ENCODE data around the gene IL2RA. TPM values are rescaled to one million over a fixed set of nuclear protein-coding genes. Genes with fewer than 3 reads are reported as not detected.
"Not testable (repeated sequence)": the region's sequence is repeated elsewhere in the genome, so short reads cannot be mapped to it uniquely, and the experiment has no call there.

Gene IL2RA
- total RNA-seq, 1 donor from 2014 or later: 1.3 TPM

DNA sequence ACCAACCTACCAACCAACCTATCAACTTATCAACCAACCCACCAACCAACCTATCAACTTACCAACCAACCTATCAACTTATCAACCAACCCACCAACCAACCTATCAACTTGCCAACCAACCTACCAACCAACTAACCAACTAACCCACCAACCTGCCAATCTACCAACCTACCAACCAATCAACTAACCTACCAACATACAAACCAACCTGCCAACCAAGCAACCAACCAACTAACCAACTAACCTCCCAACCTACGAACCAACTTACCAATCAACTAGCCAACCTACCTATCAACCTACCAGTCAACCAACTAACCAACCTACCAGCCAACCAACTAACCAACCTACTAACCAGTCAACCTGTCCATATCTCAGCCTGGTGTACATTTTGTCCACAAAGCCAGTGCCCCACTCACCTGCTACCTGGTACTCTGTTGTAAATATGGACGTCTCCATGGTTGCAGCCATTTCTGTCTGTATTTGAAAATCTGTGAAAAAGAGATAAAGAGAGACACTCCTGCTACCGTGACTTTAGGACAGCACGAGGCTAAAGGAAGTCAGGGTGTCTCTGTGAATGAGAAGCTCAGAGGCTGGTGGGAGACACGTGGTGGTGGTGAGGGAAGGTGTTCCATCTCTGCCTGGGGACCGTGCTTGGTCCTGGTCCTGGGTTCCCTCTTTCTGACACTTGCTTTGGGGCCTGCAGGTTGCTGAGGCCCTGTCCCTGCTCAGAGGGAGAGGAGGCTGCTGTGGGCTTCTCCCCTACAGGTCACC is 43.0 kb downstream of the IL2RA start:
- ATAC-seq (no peak), DNase-seq (ENCODE audit: low spot score) (no peak)

DNA sequence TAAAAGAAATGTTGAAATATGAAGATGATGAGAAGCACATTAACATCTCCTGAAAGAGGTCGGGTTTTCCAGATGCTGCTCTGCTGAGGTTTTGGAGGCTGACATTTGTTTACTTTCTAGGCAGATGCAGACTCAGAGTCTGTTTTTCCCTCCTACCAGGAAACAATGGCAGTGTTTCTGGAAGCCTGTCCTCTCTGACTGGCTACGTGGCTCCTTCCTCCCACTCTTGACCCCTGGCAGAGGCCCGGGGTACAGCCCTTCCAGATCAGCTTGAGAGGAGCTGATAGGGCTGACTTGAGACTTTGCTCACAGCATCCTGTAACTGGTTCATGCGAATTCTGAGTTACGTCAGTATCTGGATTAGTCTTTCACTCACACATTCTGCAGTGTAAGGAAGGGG is 43.7 kb downstream of the IL2RA start:
- peak; percentile 57 for ATAC-seq

DNA sequence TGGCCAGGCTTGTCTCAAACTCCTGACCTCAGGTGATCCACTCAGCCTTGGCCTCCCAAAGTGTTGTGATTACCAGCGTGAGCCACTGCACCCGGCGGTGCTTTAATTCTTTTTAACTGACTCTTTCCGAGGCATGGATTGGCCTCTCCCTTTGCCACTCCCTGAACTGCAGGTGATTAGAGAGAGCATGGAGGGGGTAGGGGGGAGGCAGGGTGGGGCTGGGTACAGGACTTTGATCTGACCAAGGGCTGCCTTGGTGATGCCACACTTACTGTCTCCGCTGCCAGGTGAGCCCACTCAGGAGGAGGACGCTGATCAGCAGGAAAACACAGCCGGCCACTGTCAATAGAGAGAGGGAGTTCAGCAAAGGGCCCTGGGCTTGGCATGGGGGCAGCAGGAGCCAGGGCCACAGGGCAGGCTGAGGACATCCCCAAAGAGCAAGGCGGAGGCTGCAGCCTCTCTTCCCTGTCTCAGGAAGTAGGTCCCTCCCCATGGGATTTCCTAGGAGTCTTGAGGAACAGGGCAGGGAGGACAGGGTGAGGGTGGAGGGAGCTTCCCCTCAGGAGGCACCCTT is 44.3 kb downstream of the IL2RA start:
- ATAC-seq (no peak), DNase-seq (ENCODE audit: low spot score) (no peak)

More for the DNA sequence above, 43.7 kb downstream of the IL2RA start:
- DNase-seq (ENCODE audit: low spot score): no peak

DNA sequence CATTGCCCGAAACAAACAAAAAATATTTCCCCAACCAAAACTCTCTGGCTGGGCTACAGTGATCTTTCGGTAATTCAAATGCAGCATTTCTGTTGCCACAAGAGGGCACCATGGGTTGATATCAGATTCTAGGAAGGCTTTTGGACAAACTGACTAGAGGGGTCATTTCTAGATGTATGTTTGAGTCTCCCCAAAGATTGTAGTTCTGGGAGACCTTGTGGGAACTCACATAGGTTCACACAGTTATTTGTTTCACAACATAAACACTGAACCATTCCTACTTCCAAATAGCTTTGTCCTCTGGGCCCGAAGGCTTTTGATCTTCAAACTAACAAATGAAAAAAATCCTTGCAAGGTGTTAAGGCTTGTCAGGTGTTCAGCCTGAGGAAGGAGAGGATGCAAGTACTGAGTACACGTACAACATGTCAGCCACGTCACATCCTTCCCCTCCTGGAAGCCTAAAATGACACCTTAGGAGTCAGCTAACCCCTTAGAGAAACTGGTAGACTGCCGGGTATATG is 47.9 kb downstream of the IL2RA start:
- peak; percentile 95 for ATAC-seq
- peak; percentile 57 for DNase-seq (ENCODE audit: low spot score)

DNA sequence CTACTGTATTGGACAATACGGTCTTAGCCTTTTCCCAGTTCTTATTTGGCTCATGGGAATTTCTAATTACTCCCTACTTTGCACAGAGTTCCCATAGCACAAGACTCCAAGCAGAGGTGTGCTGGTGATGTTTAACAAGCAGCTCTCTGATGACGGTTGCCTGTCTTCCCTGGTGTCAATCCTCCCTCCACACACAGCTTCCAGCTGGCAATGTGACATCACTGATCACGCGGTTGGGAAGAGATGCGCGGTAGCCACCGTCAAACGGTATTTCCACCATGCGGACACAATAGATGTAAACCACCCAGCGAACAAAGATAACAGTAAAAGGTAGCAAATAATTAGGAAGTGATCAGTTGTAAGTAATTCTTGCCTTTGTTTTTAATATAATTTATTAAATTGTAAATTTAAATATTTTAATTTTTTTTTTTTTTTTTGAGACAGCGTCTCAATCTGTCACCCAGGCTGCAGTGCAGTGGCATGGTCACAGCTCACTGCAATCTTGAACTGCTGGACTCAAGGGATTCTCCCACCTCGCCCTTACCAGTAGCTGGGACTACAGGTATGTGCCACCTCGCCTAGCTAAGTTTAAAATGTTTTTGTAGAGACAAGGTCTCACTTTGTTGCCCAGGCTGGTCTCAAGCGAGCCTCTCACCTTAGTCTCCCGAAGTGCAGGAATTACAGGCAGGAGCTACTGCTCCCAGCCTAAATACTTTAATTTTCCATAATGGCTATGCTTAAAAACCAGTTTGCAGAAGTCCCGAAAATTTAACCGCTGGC is 48.6 kb downstream of the IL2RA start:
- no peak for ATAC-seq
- DNase-seq (ENCODE audit: low spot score): no peak

DNA sequence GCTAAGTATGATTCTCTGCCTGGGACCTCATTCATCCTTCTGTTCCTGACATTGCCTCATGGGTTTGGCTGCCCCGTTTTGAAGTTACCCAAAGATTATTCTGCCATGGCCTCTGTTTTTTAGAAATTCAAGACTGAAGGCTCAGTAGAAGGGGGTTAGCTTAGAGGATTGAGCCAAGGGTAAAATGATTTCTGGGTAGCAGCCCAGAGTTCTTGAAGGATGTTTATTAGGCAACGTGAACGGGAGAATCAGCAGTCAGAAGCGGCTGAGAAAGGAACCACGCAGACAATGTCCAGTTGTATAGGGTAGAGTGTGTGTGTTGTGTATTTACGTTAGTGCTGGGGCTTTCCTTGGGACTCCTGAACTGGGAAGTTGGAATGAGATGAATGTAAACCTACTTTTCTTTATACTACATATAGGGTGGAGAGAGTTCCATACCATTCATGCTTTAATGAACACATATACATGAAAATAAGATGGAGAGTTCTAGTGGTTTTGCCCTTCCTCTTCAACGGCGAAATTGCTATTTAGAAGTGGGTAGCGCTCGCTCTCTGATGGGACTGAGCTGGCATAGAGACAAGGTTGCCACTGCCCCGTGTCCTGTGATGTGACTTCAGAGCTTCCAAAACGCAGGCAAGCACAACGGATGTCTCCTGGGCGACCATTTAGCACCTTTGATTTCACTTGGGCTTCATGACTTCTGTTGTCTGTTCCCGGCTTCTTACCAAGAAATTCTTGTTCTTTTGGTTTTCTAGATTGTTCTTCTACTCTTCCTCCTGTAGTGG is 49.9 kb downstream of the IL2RA start:
- no peak for ATAC-seq
- no peak for DNase-seq (ENCODE audit: low spot score)

DNA sequence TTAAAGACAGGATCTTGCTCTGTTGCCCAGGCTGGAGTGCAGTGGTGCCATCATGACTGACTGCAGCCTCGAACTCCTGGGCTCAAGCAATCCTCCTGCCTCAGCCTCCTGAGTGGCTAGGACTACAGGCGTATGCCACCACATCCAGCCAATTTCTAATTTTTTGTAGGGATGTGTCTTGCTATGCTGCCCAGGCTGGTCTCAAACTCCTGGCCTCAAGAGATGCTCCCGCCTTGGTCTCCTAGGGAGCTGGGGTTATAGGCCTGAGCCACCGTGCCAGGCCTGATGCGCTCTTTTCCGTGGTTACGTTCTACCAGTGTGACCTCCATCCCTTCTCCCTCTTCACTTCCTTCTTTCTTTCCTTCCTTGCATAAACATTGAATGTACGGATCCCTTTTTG is 50.6 kb downstream of the IL2RA start:
- no peak for ATAC-seq
- DNase-seq (ENCODE audit: low spot score): no peak

DNA sequence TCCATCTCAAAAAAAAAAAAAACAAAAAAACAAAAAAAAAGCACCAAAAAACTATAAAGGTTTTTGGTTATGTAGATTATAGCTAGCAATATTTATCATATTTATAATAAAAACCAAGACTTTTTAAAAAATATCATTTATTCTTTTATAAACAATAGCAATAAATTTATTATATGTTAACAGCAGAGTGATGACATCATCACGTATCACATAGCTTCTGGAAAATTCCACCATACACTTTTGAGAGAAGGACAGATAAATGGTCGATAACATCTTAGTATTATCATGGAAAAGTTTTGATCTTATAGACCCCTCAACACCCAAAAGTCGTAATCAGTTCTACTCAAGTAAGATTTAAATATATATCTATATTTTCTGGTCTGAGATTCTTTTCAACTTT is 51.6 kb downstream of the IL2RA start:
- ATAC-seq (no peak), DNase-seq (ENCODE audit: low spot score) (no peak)

DNA sequence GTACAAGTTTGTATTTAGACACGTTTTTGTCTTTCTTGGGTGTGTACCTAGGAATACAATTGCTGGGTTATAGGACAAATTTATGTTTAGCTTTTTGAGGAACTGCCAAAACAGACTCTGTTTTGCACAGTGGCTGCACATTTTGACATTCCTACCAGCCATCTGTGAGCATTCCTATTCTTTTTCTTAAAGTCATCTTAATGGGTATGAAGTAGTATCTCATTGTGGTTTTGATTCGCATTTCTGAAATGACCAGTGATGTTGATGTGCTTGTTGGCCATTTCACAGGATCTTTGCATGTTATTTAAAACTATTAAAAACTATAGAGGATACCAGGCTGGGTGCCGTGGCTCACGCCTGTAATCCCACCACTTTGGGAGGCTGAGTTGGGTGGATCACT is 52.2 kb downstream of the IL2RA start:
- DNase-seq (ENCODE audit: low spot score) (no peak), ATAC-seq (no peak)

DNA sequence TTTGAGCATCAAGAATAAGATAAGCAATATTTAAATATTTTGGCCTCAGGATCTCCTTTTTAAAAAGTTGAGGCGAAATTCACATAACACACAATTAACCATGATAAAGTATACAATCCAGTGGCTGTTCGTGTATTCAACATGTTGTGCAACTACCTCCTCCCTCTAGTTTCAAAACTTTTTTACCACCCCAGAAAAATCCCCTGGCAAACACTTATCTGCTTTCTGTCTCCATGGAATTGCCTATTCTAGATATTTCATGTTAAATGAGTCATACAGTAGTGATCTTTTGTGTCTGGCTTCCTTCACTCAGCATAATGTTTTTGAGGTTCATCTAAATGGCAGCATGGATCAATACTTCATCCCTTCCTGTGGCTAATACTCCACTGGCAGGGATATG is 53.0 kb downstream of the IL2RA start:
- no peak for ATAC-seq
- no peak for DNase-seq (ENCODE audit: low spot score)

DNA sequence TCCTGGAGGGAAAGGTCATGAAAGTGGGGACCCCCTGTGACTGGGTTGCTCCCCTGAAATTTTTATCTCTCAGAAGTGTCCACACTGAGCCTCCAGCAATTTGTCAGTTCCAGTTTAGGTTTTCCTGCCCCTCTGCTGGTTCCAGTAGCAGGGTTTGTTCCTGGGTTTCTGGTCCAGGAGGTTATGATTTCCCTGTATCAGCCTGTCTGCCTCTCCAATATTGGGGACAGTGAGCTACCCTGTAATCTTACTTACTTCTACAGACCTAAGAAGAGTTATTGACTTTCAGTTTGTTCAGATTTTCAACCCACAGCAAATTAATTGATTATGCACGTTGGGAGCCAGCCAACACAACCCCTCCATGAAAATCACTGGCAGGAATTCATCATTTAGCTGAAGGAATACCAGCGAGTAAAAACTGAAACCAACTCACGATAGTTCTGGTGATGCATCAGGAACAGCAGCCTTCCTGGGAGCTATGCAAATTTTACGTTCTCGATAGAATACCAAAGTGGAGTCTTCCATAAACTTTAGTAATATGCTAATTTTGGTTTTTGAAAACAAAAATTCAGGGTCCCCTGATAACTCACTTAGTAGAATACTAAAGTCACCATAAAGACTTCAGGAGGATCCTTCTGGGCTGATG is 53.5 kb downstream of the IL2RA start:
- no peak for DNase-seq (ENCODE audit: low spot score)
- ATAC-seq: no peak

DNA sequence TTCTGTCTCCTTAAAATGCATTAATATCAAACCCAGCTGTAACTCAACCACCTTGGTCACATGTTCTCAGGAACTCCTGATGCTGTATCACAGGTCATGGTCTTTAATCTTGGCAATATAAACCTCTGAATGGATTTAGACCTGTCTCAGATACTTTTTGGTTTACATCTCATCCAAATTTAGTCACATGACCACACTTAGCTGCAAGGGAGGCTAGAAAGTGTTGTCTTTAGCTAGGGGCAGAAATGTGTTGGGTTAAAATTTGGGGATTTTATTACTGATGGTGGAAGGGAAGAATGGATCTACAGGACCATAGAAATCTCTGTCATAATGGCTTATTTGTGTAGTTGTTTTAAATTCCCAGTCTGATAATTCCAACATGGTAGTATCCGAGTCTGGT is 55.2 kb downstream of the IL2RA start:
- DNase-seq (ENCODE audit: low spot score): no peak
- ATAC-seq: no peak

DNA sequence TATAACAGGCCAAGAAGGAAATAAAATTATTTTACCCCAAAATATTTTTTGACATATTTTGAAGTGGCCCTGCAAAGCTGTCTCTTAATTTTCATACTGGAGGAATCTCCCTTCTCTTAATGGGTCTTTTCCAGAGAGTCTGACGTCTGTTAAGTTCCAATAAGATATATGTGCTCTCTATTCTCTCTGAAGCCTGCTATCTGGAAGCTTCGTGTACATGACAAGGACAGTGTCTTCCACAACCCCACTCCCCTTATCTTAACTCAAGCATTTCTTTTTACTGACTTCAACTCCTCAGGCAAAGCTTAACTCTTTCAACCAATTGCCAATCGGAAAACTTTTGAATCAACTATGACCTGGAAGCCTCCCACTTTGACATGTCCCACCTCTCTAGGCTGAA is 55.6 kb downstream of the IL2RA start:
- ATAC-seq (no peak), DNase-seq (ENCODE audit: low spot score) (no peak)

DNA sequence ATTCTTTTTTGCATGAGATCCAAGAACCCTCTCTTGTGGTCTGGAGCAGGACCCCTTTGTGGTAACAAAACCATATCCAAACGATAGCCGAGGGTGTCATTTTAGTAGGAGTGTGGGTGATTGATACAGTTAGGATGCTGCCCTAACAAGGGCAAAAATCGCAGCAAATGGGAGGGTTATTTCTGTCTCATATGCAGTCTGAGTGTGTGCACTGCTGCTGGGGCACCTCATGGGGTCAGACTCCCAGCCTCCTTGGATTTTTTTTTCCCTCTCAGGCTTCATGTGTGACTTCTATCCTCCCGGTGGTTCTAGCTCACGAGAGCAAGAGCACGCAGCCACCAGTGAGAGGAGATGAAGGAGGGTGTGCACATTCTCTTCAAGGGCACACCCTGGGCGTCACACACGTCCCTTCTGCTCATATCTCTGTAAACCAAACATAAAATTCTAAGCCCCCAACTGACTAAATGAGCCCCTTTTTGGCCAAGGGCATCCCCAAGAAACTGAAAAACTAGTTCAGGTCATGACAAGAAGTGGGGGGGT is 56.2 kb downstream of the IL2RA start:
- ATAC-seq (no peak), DNase-seq (ENCODE audit: low spot score) (no peak)

DNA sequence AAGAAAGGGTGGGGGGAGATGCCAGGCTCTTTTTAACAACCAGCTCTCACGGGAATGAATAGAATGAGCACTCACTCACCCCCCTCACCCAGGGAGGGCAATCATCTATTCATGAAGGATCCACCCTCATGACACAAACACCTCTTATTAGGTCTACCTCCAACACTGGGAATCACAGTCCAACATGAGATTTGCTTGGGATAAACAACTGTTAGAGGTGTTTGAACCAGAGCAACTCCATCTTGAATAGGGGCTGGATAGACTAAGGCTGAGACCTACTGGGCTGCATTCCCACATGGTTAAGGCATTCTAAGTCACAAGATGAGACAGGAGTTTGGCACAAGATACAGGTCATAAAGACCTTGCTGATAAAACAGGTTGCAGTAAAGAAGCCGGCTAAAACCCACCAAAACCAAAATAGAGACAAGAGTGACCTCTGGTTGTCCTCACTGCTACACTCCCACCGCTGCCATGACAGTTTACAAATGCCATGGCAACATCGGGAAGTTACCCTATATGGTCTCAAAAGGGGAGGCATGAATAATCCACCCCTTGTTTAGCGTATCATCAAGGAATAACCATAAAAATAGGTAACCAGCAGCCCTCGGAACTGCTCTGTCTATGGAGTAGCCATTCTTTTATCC is 56.9 kb downstream of the IL2RA start:
- not testable (repeated sequence) for ATAC-seq; DNase-seq (ENCODE audit: low spot score)

DNA sequence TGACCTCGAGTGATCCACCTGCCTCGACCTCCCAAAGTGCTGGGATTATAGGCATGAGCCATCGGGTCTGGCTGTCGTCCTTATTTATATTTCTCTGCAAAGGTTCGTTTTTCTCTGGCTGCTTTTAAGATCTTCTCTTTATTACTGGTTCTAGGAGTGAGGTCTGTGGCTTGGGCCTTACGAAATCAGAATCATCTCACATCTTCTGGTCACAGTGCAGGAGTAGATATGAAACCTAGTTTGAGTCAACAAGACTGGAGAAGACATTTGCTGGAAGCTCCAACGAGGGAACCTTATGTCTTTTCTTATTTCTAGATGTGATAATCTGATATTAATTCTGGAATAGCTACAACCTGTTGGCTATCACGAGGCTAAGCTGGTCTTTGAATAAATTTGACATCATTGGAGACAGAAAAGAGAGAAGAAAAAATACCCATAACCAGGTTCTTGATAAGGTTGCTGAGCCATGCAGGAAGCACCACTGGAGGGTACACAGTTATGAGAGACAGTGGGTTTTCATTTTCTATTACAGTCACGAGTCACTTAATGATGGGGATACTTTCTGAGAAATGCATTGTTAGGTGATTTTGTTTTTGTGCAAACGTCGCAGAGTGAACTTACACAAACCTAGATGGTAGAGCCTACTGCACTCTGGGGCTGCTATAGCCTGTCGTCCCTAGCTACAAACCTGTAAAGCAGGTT is 59.2 kb downstream of the IL2RA start:
- no peak for DNase-seq (ENCODE audit: low spot score)
- no peak for ATAC-seq

DNA sequence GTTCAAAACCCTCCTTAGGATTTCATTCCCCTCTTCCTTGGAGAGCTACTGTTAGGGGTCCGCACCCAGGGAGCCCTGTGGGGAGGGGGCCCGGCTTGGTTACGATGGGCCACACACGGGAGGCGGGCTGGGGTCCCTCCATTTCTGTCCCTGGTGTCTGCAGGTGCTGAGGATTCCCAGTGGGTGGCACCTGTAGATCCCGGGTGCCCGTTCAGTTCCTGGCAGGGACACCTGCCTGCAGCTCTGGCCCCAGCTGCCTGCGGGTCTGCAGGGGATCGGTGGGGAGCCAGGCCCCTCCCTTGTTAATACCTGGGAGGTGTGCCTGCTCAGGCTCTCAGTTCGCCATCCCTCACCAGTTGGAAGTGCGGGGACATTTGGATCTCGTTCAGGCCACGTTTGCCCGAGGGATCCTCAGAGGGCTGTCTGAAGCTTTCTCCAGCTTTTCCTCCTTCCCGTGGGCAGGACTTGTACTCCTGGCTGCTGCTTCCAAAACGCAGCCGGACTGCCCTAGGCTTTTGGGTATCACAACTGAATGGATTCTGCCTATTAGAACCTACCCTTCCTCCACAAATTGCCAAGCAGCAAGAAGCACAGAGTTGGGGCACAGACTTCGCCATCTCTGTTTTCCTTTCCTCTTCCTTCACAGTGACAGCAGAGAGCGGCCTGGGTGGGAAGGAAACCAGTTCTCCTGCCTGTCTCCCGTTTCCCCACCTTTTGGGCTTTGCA is 62.6 kb downstream of the IL2RA start:
- DNase-seq (ENCODE audit: low spot score) (no peak), ATAC-seq (no peak)

DNA sequence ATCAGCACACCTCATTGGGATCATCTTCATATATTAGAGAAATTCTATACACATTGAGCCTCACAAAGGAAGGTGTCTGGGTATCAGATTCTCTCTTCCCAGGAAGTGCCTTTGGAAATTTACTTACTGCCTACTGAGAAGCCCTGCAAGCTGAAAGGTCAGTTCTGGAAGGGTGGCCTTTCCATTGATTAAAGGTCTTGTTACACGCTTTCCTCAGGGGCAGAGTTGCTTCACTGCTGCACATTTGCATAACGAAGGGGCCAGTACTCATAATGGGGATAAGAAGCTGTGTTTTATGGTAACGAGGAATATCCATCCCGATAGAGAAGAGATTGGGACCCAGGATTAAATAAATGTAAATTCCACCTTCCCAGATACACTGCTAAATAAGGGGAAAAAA is 65.5 kb downstream of the IL2RA start:
- ATAC-seq (no peak), DNase-seq (ENCODE audit: low spot score) (no peak)
